CD14-positive monocyte (primary cell): ENCODE measurements around the gene ABTB2. TPM values are rescaled to one million over a fixed set of nuclear protein-coding genes. Genes with fewer than 3 reads are reported as not detected.

Experiments
- DNase-seq, 3 donors: peaks; one replicate each; pipeline ENCODE4 v3.0.0-alpha.2; 2011 to 2022
- H2AFZ ChIP-seq: 2 replicates; pipeline ENCODE4 v1.6.0; 2012; ENCODE audit warnings: mild to moderate bottlenecking, low read depth, low read length, inconsistent platforms; ENCODE audit not compliant: insufficient read depth, poor library complexity, severe bottlenecking
- H3K27ac ChIP-seq, 2 donors: 1 replicate in 1 of 2; 2 replicates in 1 of 2; pipeline ENCODE4 v1.5.1; 2012 to 2013; ENCODE audit warnings: low read length in 2 of 2, control low read depth in 1 of 2, inconsistent platforms in 1 of 2, low read depth in 1 of 2, mild to moderate bottlenecking in 1 of 2
- H3K27me3 ChIP-seq, 2 donors: one replicate each; pipeline versions ENCODE4 v1.6.0 to v1.6.1; 2011 to 2013; ENCODE audit warnings: low read length in 2 of 2; ENCODE audit not compliant: control insufficient read depth in 2 of 2, insufficient read depth in 2 of 2
- H3K36me3 ChIP-seq, 2 donors: replicated peaks in 1 of 2; 1 replicate in 1 of 2; 2 replicates in 1 of 2; pipeline versions ENCODE4 v1.5.1 to v1.6.1; 2012 to 2013; ENCODE audit warnings: low read length in 2 of 2, control low read depth in 1 of 2, inconsistent platforms in 1 of 2, mild to moderate bottlenecking in 1 of 2; ENCODE audit not compliant: insufficient read depth in 2 of 2, control insufficient read depth in 1 of 2
- H3K4me1 ChIP-seq, 2 donors: 1 replicate in 1 of 2; 2 replicates in 1 of 2; pipeline versions ENCODE4 v1.5.1 to v1.6.1; 2012 to 2013; ENCODE audit warnings: low read length in 2 of 2, control low read depth in 1 of 2, inconsistent platforms in 1 of 2, mild to moderate bottlenecking in 1 of 2, moderate library complexity in 1 of 2; ENCODE audit not compliant: insufficient read depth in 2 of 2, control insufficient read depth in 1 of 2
- H3K4me2 ChIP-seq: replicated peaks from 2 replicates; pipeline ENCODE3; 2012; ENCODE audit warnings: low read length, moderate library complexity, mild to moderate bottlenecking; ENCODE audit not compliant: poor library complexity, severe bottlenecking; ENCODE audit errors: extremely low read depth
- H3K4me3 ChIP-seq, 3 experiments: fragments of 200-600 bp in 1 of 3; sonication (generic) in 1 of 3; replicated peaks in 1 of 3; 1 replicate in 2 of 3; 2 replicates in 1 of 3; pipeline ENCODE4 v1.5.1; 2011 to 2013; ENCODE audit warnings: low read length in 3 of 3, mild to moderate bottlenecking in 3 of 3, control low read depth in 2 of 3, low read depth in 2 of 3, inconsistent platforms in 1 of 3, moderate library complexity in 1 of 3
- H3K79me2 ChIP-seq: 2 replicates; pipeline ENCODE4 v1.6.0; 2012; ENCODE audit warnings: mild to moderate bottlenecking, control low read depth, inconsistent platforms, low read length, moderate library complexity; ENCODE audit not compliant: insufficient read depth
- H3K9ac ChIP-seq: 2 replicates; pipeline ENCODE4 v1.6.0; 2017; ENCODE audit warnings: low read length, mild to moderate bottlenecking; ENCODE audit not compliant: insufficient read depth, poor library complexity, severe bottlenecking
- H3K9me3 ChIP-seq, 2 donors: replicated peaks in 1 of 2; 1 replicate in 1 of 2; 2 replicates in 1 of 2; pipeline versions ENCODE4 v1.5.1 to v1.6.1; 2012 to 2013; ENCODE audit warnings: low read length in 2 of 2, control low read depth in 1 of 2; ENCODE audit not compliant: control insufficient read depth in 1 of 2, insufficient read depth in 1 of 2
- H4K20me1 ChIP-seq: 2 replicates; pipeline ENCODE4 v1.6.0; 2012; ENCODE audit warnings: mild to moderate bottlenecking, low read length, control low read depth, moderate library complexity; ENCODE audit not compliant: insufficient read depth
- H3K27ac Mint-ChIP-seq, 7 donors: one replicate each; pipeline ENCODE4 v1.8.0; 2020; ENCODE audit warnings: mild to moderate bottlenecking in 7 of 7, mixed read lengths in 7 of 7, moderate library complexity in 6 of 7, inconsistent platforms in 2 of 7
- H3K27me3 Mint-ChIP-seq, 3 donors: one replicate each; pipeline ENCODE4 v1.8.0; 2021 to 2022; ENCODE audit warnings: low read depth in 3 of 3, mild to moderate bottlenecking in 3 of 3, mixed read lengths in 3 of 3, moderate library complexity in 3 of 3, inconsistent platforms in 1 of 3
- H3K36me3 Mint-ChIP-seq, 2 donors: one replicate each; pipeline ENCODE4 v1.8.0; 2020; ENCODE audit warnings: mixed read lengths in 2 of 2, inconsistent platforms in 1 of 2, mild to moderate bottlenecking in 1 of 2
- H3K4me1 Mint-ChIP-seq: one replicate; pipeline ENCODE4 v1.8.0; 2020; ENCODE audit warnings: mild to moderate bottlenecking, mixed read lengths
- H3K4me3 Mint-ChIP-seq, 2 donors: one replicate each; pipeline ENCODE4 v1.8.0; 2020; ENCODE audit warnings: mild to moderate bottlenecking in 2 of 2, mixed read lengths in 2 of 2, moderate library complexity in 1 of 2
- H3K9me3 Mint-ChIP-seq, 7 donors: one replicate each; pipeline ENCODE4 v1.8.0; 2020 to 2022; ENCODE audit warnings: mixed read lengths in 7 of 7, mild to moderate bottlenecking in 6 of 7, moderate library complexity in 6 of 7, inconsistent platforms in 2 of 7
- CTCF ChIP-seq: fragments of 200-600 bp; IDR thresholded peaks from one replicate; pipeline ENCODE4 v1.8.0; 2022; ENCODE audit warnings: antibody characterized with exemption, mild to moderate bottlenecking
- WGBS: methylation state at CpG from one replicate; pipeline ENCODE4 v1.1.5; 2013; ENCODE audit warnings: missing lambda C conversion rate; ENCODE audit not compliant: insufficient coverage; 5-methylcytosine and 5-hydroxymethylcytosine counted together
- intact Hi-C, 2 donors: fragments of 100-400 bp; cut with micrococcal nuclease; formaldehyde crosslinking; loops; one replicate each; pipeline versions ENCODE4 v1.15.0 to v1.15.1; 2023
- polyA plus RNA-seq, 3 donors: library from polyadenylated mRNA; depleted of rRNA in 1 of 3; unstranded in 2 of 3; stranded (reverse) in 1 of 3; fragments of 300-500 nt in 2 of 3; fragments of >200 nt in 1 of 3; fragmentation: Illumina TruSeq in 2 of 3; gene quantifications; 1 replicate in 2 of 3; 2 replicates in 1 of 3; pipeline ENCODE4 v1.2.3, GENCODE V29; 2012 to 2021

ABTB2 gene
- polyA plus RNA-seq, 3 donors = 0.25 to 1.7 (median 0.26) TPM

GRCh38 chr11:34309965-34310364 lies 47.8 kb downstream of the ABTB2 start:
- H3K4me1 Mint-ChIP-seq = peaks cover 33% of the 10 kb centered on the region
- Histone ChIP-seq H3K79me2 (no peaks in the 10 kb centered on the region), H3K4me3 (peak overlapping the region in 1 of 3 experiments; percentile 32), H3K27me3 (no peaks in the 10 kb centered on the region), H2AFZ (peak overlapping the region; percentile 44), H3K36me3 (no peaks in the 10 kb centered on the region), H3K9me3 (no peaks in the 10 kb centered on the region), H3K9ac (no peak overlapping the region), H3K27ac (peak overlapping the region; percentile 2 to 81), H4K20me1 (no peaks in the 10 kb centered on the region), H3K4me1 (peaks cover 27 to 33% of the 10 kb centered on the region in 2 donors), H3K4me2 (peak overlapping the region; percentile 15)
- H3K9me3 Mint-ChIP-seq = no peaks in the 10 kb centered on the region
- peak; percentile 18 to 48 (median 36) for DNase-seq
- WGBS = 70% methylated on average over 3 of the region's 6 CpGs
- intact Hi-C loops = loop anchor here (5.0 to 10.0 kb wide), 3 partner anchors 45 to 55 kb away; partner anchors contain the start of gene ABTB2 (in 2 of the 2)
- peaks cover 0 to 4% (median 0%) of the 10 kb centered on the region in 3 donors for H3K27me3 Mint-ChIP-seq
- TF ChIP-seq CTCF = no peak
- peak overlapping the region; percentile 91 to 96 (median 93) for H3K27ac Mint-ChIP-seq
- no peaks in the 10 kb centered on the region for H3K36me3 Mint-ChIP-seq
- H3K4me3 Mint-ChIP-seq = peak overlapping the region in 1 of 2 donors; percentile 80

- intact Hi-C loops = loop anchor here (5.0 to 10.0 kb wide), 3 partner anchors 46 to 54 kb away; partner anchors contain the start of gene ABTB2 (in 2 of the 2)
- H3K9me3 ChIP-seq = no peaks in the 10 kb centered on the region
- no peaks in the 10 kb centered on the region for H3K27me3 ChIP-seq
- H4K20me1 ChIP-seq = no peaks in the 10 kb centered on the region
- peak; percentile 43 for TF ChIP-seq CTCF
- no peaks in the 10 kb centered on the region for H3K36me3 Mint-ChIP-seq
- H3K27ac Mint-ChIP-seq = peak overlapping the region; percentile 91 to 96 (median 93)
- H3K79me2 ChIP-seq = no peaks in the 10 kb centered on the region
- H3K4me3 ChIP-seq = peak overlapping the region in 1 of 3 experiments; percentile 32
- WGBS = 24% methylated on average over 3 of the region's 8 CpGs
- peaks cover 0 to 4% (median 0%) of the 10 kb centered on the region in 3 donors for H3K27me3 Mint-ChIP-seq
- no peak overlapping the region for H2AFZ ChIP-seq
- DNase-seq = peak; percentile 82 to 93 (median 88)
- H3K4me3 Mint-ChIP-seq = peak overlapping the region in 1 of 2 donors; percentile 80
- peak overlapping the region; percentile 32 for H3K4me2 ChIP-seq
- H3K4me1 ChIP-seq = peaks cover 27 to 33% of the 10 kb centered on the region in 2 donors
- peak overlapping the region; percentile 43 to 81 for H3K27ac ChIP-seq
- H3K4me1 Mint-ChIP-seq = peaks cover 33% of the 10 kb centered on the region
- no peaks in the 10 kb centered on the region for H3K9me3 Mint-ChIP-seq
- no peaks in the 10 kb centered on the region for H3K36me3 ChIP-seq
- H3K9ac ChIP-seq = peak overlapping the region; percentile 20
These were observed 48.8 kb downstream of the ABTB2 start for GRCh38 chr11:34308913-34309585.
